Fibroblast of lung (primary cell): Measurements from ENCODE around the gene ADAP1.

Source experiments
- CTCF ChIP-seq, 2 donors: IDR thresholded peaks in 1 of 2; conservative IDR thresholded peaks in 1 of 2; 1 replicate in 1 of 2; 2 replicates in 1 of 2; pipeline ENCODE4 v1.5.1; 2011 to 2012; ENCODE audit warnings: low read length in 2 of 2, control low read depth in 1 of 2, inconsistent platforms in 1 of 2, low read depth in 1 of 2, mild to moderate bottlenecking in 1 of 2
- EZH2 ChIP-seq: IDR thresholded peaks from 2 replicates; pipeline ENCODE4 v1.5.1; 2012; ENCODE audit warnings: low read length, control low read depth, mild to moderate bottlenecking; ENCODE audit errors: missing control alignments

- TF ChIP-seq EZH2, result no peak
- TF ChIP-seq CTCF (conservative IDR thresholded peaks at IDR 0.05 in 1 of 2, IDR thresholded peaks at IDR 0.05 in 1 of 2; ENCODE audit: low read depth in 1 of 2, low read length in 2 of 2), result no peak
Observed at GRCh38 chr7:892648-893593, 61.6 kb downstream of the ADAP1 start.
